Liver (tissue), 3 donors: ENCODE measurements around the gene COL3A1.

Experiments
- ATF3 ChIP-seq: IDR thresholded peaks from 2 replicates; pipeline ENCODE4 v1.6.1; 2016; ENCODE audit warnings: antibody characterized with exemption
- CTCF ChIP-seq: fragments of 150-350 bp; IDR thresholded peaks from 2 replicates; pipeline ENCODE4 v1.5.1; 2017; ENCODE audit warnings: improper control_type of control experiment, low read depth, low read length; ENCODE audit not compliant: missing input control
- EGR1 ChIP-seq, 2 donors: IDR thresholded peaks; 2 replicates each; pipeline ENCODE4 v1.6.1; 2016 to 2018; ENCODE audit warnings: antibody characterized with exemption in 2 of 2, low read depth in 2 of 2
- FOXA1 ChIP-seq: IDR thresholded peaks from 2 replicates; pipeline ENCODE4 v1.6.1; 2016; ENCODE audit warnings: antibody characterized with exemption
- FOXA2 ChIP-seq: IDR thresholded peaks from 2 replicates; pipeline ENCODE4 v1.6.1; 2016; ENCODE audit warnings: antibody characterized with exemption
- GABPA ChIP-seq, 2 donors: IDR thresholded peaks in 1 of 2; conservative IDR thresholded peaks in 1 of 2; 2 replicates each; pipeline ENCODE4 v1.6.1; 2016; ENCODE audit warnings: antibody characterized with exemption in 2 of 2, mild to moderate bottlenecking in 1 of 2, moderate library complexity in 1 of 2
- JUND ChIP-seq, 2 donors: IDR thresholded peaks; 2 replicates each; pipeline ENCODE4 v1.6.1; 2016; ENCODE audit warnings: antibody characterized with exemption in 2 of 2
- RAD21 ChIP-seq, 2 donors: IDR thresholded peaks; 2 replicates each; pipeline ENCODE4 v1.6.1; 2016; ENCODE audit warnings: antibody characterized with exemption in 2 of 2, mild to moderate bottlenecking in 2 of 2
- REST ChIP-seq: IDR thresholded peaks from 2 replicates; pipeline ENCODE4 v1.6.1; 2016; ENCODE audit warnings: antibody characterized with exemption, mild to moderate bottlenecking
- SP1 ChIP-seq: IDR thresholded peaks from 2 replicates; pipeline ENCODE4 v1.6.1; 2018; ENCODE audit warnings: antibody characterized with exemption, mild to moderate bottlenecking
- TAF1 ChIP-seq: conservative IDR thresholded peaks from 2 replicates; pipeline ENCODE4 v1.6.1; 2016; ENCODE audit warnings: antibody characterized with exemption, mild to moderate bottlenecking
- YY1 ChIP-seq: IDR thresholded peaks from 2 replicates; pipeline ENCODE4 v1.6.1; 2016; ENCODE audit warnings: antibody characterized with exemption, mild to moderate bottlenecking
- ZBTB33 ChIP-seq: IDR thresholded peaks from 2 replicates; pipeline ENCODE4 v1.6.1; 2016; ENCODE audit warnings: antibody characterized with exemption
- TF ChIP-seq, protein P1 (sequence below): IDR thresholded peaks from 2 replicates; pipeline ENCODE4 v1.6.1; 2016; ENCODE audit warnings: antibody characterized with exemption
- donor health status: healthy.
- donor health status: healthy.

DNA sequence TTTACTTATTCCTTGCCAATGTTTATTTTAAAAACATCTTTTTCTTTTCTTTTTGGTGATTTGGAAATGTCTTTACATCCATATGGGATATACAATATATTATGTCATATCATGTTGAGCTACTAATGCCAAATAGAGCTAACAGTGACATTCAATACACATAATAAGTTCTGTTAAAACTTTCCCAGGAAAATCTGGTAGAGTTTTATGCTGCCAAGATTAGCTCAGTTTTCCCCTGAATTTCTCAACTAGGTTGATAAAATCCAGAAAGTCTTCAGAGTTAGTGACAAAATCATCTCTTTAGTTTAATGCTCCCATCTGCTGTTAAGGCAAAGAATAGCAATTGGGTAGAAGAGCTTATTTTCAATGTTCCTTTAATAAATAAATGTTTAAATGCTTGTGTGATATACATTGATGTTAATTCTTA lies 9.9 kb downstream of the COL3A1 start:
- TF ChIP-seq ZBTB33 (no peak), CTCF (no peak), FOXA1 (no peak), EGR1 (IDR thresholded peaks at IDR 0.05; ENCODE audit: low read depth in 2 of 2) (no peak), GABPA (IDR thresholded peaks at IDR 0.05 in 1 of 2, conservative IDR thresholded peaks at IDR 0.05 in 1 of 2) (no peak), RAD21 (IDR thresholded peaks at IDR 0.05) (no peak), TAF1 (no peak), JUND (IDR thresholded peaks at IDR 0.05) (no peak), YY1 (no peak), ATF3 (no peak), FOXA2 (no peak), SP1 (no peak), REST (no peak)
- TF ChIP-seq, protein P1, sequence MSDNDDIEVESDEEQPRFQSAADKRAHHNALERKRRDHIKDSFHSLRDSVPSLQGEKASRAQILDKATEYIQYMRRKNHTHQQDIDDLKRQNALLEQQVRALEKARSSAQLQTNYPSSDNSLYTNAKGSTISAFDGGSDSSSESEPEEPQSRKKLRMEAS = no peak
